Tibial artery (tissue), 4 donors: Measurements from ENCODE around the gene ATG9B.

Experiments used
- DNase-seq, 2 donors: peaks; one replicate each; pipeline ENCODE4 v3.0.0-alpha.2; 2019
- H3K27ac ChIP-seq, 2 donors: fragments of 200-600 bp; sonication (generic) in 1 of 2; 1 replicate in 1 of 2; 2 replicates in 1 of 2; pipeline ENCODE4 v1.5.1; 2018 to 2019; ENCODE audit warnings: mild to moderate bottlenecking in 1 of 2
- H3K27me3 ChIP-seq, 2 donors: fragments of 200-600 bp; sonication (generic) in 1 of 2; one replicate each; pipeline versions ENCODE4 v1.5.1 to v1.6.0; 2016 to 2019
- H3K36me3 ChIP-seq, 3 donors: fragments of 200-600 bp; sonication (generic) in 2 of 3; one replicate each; pipeline ENCODE4 v1.5.1; 2016 to 2019; ENCODE audit warnings: mild to moderate bottlenecking in 2 of 3
- H3K4me1 ChIP-seq, 4 donors: fragments of 200-600 bp; sonication (generic) in 2 of 4; 1 replicate in 3 of 4; 2 replicates in 1 of 4; pipeline ENCODE4 v1.5.1; 2016 to 2019
- H3K4me3 ChIP-seq, 2 donors: fragments of 200-600 bp; sonication (generic) in 1 of 2; 1 replicate in 1 of 2; 2 replicates in 1 of 2; pipeline ENCODE4 v1.5.1; 2018 to 2019; ENCODE audit warnings: mild to moderate bottlenecking in 2 of 2
- H3K9me3 ChIP-seq, 3 donors: fragments of 200-600 bp; sonication (generic) in 1 of 3; one replicate each; pipeline ENCODE4 v1.5.1; 2016 to 2019
- CTCF ChIP-seq, 2 experiments: fragments of 200-600 bp in 1 of 2; fragments of 450-650 bp in 1 of 2; IDR thresholded peaks; one replicate each; pipeline ENCODE4 v1.5.1; 2017 to 2019; ENCODE audit warnings: antibody characterized with exemption in 2 of 2, mild to moderate bottlenecking in 1 of 2, moderate library complexity in 1 of 2
- intact Hi-C: fragments of 100-400 bp; cut with DNase I; formaldehyde crosslinking; loops from one replicate; pipeline ENCODE4 v1.15.0; 2023; ENCODE audit warnings: low total_unique reads

The ATG9B gene

DNA sequence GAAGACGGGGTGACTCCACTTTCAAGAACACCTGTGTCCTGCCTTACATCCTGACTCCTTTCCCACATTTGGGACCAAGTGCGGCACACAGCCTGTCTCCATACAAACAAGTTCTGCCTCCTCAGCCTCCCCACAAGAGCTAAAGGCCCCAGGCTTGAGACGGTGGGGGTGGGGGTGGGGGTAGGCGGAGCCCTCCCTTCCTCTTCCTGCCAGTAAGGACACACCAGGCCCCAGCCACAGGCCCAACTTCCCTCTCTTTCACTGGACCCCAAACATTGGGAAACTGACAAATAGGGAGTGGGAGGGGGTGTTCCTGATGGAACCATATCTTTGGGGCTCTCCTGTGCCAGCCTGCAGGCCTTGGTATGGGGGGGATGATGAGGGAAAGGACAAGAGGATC, 28.8 kb upstream of the ATG9B start:
- Histone ChIP-seq H3K9me3 (no peaks in the 10 kb centered on the region), H3K36me3 (peaks cover 0 to 12% (median 0%) of the 10 kb centered on the region in 3 donors), H3K27ac (no peak overlapping the region), H3K4me3 (no peak overlapping the region), H3K27me3 (peaks cover 0 to 20% of the 10 kb centered on the region in 2 donors), H3K4me1 (peaks cover 0 to 21% (median 15%) of the 10 kb centered on the region in 4 donors)
- intact Hi-C loops: no loop called here
- DNase-seq: no peak
- no peak for TF ChIP-seq CTCF (IDR thresholded peaks at IDR 0.05)

DNA sequence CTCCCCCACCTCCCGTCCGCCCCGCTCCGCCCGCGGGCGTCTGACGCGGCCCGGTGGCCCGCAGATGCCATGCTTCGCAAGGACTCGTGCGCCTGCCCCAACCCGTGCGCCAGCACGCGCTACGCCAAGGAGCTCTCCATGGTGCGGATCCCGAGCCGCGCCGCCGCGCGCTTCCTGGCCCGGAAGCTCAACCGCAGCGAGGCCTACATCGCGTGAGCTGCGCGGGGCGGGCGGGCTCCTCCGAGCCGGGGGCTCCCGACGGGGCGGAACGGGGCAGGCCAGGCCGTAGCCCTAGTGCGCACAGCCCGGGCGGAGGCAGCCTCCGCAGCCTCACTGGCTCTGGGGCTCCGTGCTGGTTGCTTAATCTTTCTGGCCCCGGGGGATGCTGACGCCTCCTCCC, 26.8 kb upstream of the ATG9B start:
- Histone ChIP-seq H3K27ac (no peak overlapping the region), H3K36me3 (peaks cover 0 to 14% (median 0%) of the 10 kb centered on the region in 3 donors), H3K27me3 (peaks cover 0 to 20% of the 10 kb centered on the region in 2 donors), H3K9me3 (no peaks in the 10 kb centered on the region), H3K4me1 (peaks cover 0 to 16% (median 8%) of the 10 kb centered on the region in 4 donors), H3K4me3 (no peak overlapping the region)
- intact Hi-C loops: no loop called here
- no peak for DNase-seq
- no peak for TF ChIP-seq CTCF (IDR thresholded peaks at IDR 0.05)

DNA sequence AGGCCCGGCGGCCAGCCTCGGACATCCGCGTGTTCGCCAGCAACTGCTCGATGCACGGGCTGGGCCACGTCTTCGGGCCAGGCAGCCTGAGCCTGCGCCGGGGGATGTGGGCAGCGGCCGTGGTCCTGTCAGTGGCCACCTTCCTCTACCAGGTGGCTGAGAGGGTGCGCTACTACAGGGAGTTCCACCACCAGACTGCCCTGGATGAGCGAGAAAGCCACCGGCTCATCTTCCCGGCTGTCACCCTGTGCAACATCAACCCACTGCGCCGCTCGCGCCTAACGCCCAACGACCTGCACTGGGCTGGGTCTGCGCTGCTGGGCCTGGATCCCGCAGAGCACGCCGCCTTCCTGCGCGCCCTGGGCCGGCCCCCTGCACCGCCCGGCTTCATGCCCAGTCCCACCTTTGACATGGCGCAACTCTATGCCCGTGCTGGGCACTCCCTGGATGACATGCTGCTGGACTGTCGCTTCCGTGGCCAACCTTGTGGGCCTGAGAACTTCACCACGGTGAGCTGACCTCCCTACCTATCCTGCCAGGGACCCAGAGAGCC, 24.7 kb upstream of the ATG9B start:
- no peak for TF ChIP-seq CTCF (IDR thresholded peaks at IDR 0.05)
- Histone ChIP-seq H3K36me3 (peaks cover 0 to 33% (median 6%) of the 10 kb centered on the region in 3 donors), H3K4me1 (peaks cover 0 to 16% (median 8%) of the 10 kb centered on the region in 4 donors), H3K4me3 (no peak overlapping the region), H3K27me3 (peaks cover 0 to 20% of the 10 kb centered on the region in 2 donors), H3K9me3 (no peaks in the 10 kb centered on the region), H3K27ac (no peak overlapping the region)
- no peak for DNase-seq
- intact Hi-C loops: no loop called here

- no peak for TF ChIP-seq CTCF (IDR thresholded peaks at IDR 0.05)
- Histone ChIP-seq H3K36me3 (peaks cover 0 to 31% (median 8%) of the 10 kb centered on the region in 3 donors), H3K4me1 (peaks cover 0 to 16% (median 8%) of the 10 kb centered on the region in 4 donors), H3K27me3 (peaks cover 0 to 20% of the 10 kb centered on the region in 2 donors), H3K9me3 (no peaks in the 10 kb centered on the region), H3K27ac (no peak within 1 kb of the TSS), H3K4me3 (no peak within 1 kb of the TSS)
- DNase-seq: no peak
- intact Hi-C loops: no loop called here
Observed at GRCh38 chr7:151047976-151048815, 23.9 kb upstream of the ATG9B start, which contains the start of gene ASIC3. Gene ASIC3 (plus strand): TSS chr7:151048531. CDS start chr7:151048886, 355 bp downstream.

DNA sequence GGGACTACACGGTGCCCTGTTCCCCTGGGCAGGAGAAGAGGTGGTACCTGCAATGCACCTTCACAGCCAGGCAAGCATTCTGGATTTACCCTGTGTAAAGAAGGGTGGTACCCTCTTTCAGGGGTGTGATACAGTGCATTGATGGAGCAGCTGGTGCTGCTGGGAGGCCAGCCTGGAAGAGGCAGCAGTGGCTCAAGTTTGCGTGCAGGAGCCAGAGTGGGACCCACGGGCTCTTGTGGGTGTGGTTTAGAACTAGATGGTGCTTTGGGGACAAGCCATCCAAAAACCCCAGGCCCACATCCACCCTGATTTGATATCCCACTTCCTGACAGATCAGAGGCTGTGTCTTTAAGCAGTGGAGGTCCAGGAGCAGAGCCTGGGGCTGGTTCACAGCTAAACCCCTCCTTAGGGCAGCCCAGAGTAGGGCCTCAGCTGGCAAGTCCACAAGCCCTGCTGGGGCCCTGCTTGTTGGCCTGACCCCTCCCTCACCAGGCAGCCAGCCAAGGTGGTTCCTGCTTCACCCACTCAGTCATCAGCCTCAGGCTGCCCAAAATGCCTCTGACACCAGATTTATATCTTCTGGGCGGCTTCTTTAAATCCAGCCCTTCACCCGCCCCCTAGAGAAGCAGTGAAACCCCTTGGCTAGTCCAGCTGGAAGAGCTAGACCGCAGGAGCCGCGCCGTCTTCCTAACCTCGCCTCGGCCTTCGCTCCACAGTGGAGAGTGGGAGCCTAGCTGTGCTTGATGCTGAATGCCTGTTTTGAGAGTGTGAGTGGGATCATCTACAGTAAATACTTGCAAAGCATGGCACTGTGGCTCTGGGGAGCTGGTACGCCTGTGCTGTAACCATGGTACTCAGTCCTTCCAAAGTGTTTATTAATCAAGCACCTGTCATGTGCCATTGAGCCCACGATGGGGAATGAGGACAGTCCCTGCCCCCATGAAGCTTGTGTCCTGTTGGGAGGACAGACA, 22.6 kb upstream of the ATG9B start:
- Histone ChIP-seq H3K4me1 (peaks cover 0 to 16% (median 8%) of the 10 kb centered on the region in 4 donors), H3K4me3 (no peak overlapping the region), H3K27me3 (peaks cover 0 to 20% of the 10 kb centered on the region in 2 donors), H3K9me3 (no peaks in the 10 kb centered on the region), H3K36me3 (peaks cover 0 to 42% (median 10%) of the 10 kb centered on the region in 3 donors), H3K27ac (no peak overlapping the region)
- DNase-seq: no peak
- intact Hi-C loops: no loop called here
- no peak for TF ChIP-seq CTCF (IDR thresholded peaks at IDR 0.05)
